WI38 (cell line): Measurements from ENCODE around the gene DHX16.

Experiments used
- H3K4me3 ChIP-seq: 2 replicates; pipeline ENCODE4 v1.5.1; 2011; ENCODE audit warnings: low read depth, mild to moderate bottlenecking, control low read depth, low read length
- CTCF ChIP-seq: IDR thresholded peaks from 2 replicates; pipeline ENCODE4 v1.5.1; 2012; ENCODE audit warnings: low read depth, mild to moderate bottlenecking, control low read depth, low read length

The DHX16 gene

GRCh38 chr6:30612687-30613248 is 60.0 kb downstream of the DHX16 start:
- no peak overlapping the region for H3K4me3 ChIP-seq

GRCh38 chr6:30612213-30612612 is 60.6 kb downstream of the DHX16 start:
- 0 out of 2 replicates have a peak, but pooled peaks have one; percentile 9 for TF ChIP-seq CTCF

More at GRCh38 chr6:30612687-30613248, 60.0 kb downstream of the DHX16 start:
- no peak for TF ChIP-seq CTCF

GRCh38 chr6:30611856-30612194 is 61.0 kb downstream of the DHX16 start:
- TF ChIP-seq CTCF = no peak
- no peak overlapping the region for H3K4me3 ChIP-seq

More at GRCh38 chr6:30612213-30612612, 60.6 kb downstream of the DHX16 start:
- no peak overlapping the region for H3K4me3 ChIP-seq

GRCh38 chr6:30611150-30611855 is 61.5 kb downstream of the DHX16 start:
- H3K4me3 ChIP-seq = no peak overlapping the region
- no peak for TF ChIP-seq CTCF

- no peak for TF ChIP-seq CTCF
- no peak overlapping the region for H3K4me3 ChIP-seq
Measured at GRCh38 chr6:30610065-30610464, 62.7 kb downstream of the DHX16 start.

- H3K4me3 ChIP-seq = no peak overlapping the region
- TF ChIP-seq CTCF = no peak
Measured at GRCh38 chr6:30603961-30604360, 68.8 kb downstream of the DHX16 start.
